MCF 10A (cell line): ENCODE data around the gene PHF13. TPM values are rescaled to one million over a fixed set of nuclear protein-coding genes. Genes with fewer than 3 reads are reported as not detected.

ENCODE experiments used
- BruUV-seq: library from RNA; stranded (reverse); fragments of 400-500 nt; replicated peaks from 2 replicates; lab custom pipeline; 2021; lab: Mats Ljungman, UMichigan
- CTCF ChIA-PET: fragments of 300-600 bp; sonication (Branson Sonifier 250); formaldehyde crosslinking; extraction: SDS; loops from one replicate; lab custom pipeline; 2021; ENCODE audit warnings: antibody characterized with exemption, inconsistent platforms; lab: Yijun Ruan, JAX
- POLR2A ChIA-PET: fragments of 300-600, 350-650 bp; sonication (Branson Sonifier 250); formaldehyde crosslinking; extraction: SDS; loops from one replicate; lab custom pipeline; 2020; ENCODE audit warnings: antibody characterized with exemption, inconsistent platforms; lab: Yijun Ruan, JAX
- DNase-seq: peaks from one replicate; pipeline ENCODE4 v3.0.0-alpha.2; 2018; ENCODE audit not compliant: unreplicated experiment
- H3K27ac Mint-ChIP-seq: one replicate; pipeline ENCODE4 v1.8.0; 2022; ENCODE audit warnings: mild to moderate bottlenecking, low read depth, mixed read lengths; ENCODE audit not compliant: unreplicated experiment
- H3K27me3 Mint-ChIP-seq: one replicate; pipeline ENCODE4 v1.8.0; 2022; ENCODE audit warnings: mixed read lengths; ENCODE audit not compliant: insufficient read depth, unreplicated experiment
- H3K36me3 Mint-ChIP-seq: one replicate; pipeline ENCODE4 v1.8.0; 2022; ENCODE audit warnings: mild to moderate bottlenecking, moderate library complexity, mixed read lengths; ENCODE audit not compliant: insufficient read depth, unreplicated experiment
- H3K4me1 Mint-ChIP-seq: one replicate; pipeline ENCODE4 v1.8.0; 2022; ENCODE audit warnings: mixed read lengths; ENCODE audit not compliant: insufficient read depth, unreplicated experiment
- H3K4me3 Mint-ChIP-seq: one replicate; pipeline ENCODE4 v1.8.0; 2022; ENCODE audit warnings: mild to moderate bottlenecking, moderate library complexity, mixed read lengths; ENCODE audit not compliant: unreplicated experiment
- H3K9me3 Mint-ChIP-seq: one replicate; pipeline ENCODE4 v1.8.0; 2022; ENCODE audit warnings: mixed read lengths; ENCODE audit not compliant: unreplicated experiment
- intact Hi-C: fragments of 100-400 bp; cut with micrococcal nuclease; formaldehyde crosslinking; loops from 2 replicates; pipeline ENCODE4 v1.14.1; 2022
- total RNA-seq: library from RNA; stranded (reverse); gene quantifications from 2 replicates; pipeline ENCODE4 v1.2.3, GENCODE V29; 2022
- TF ChIP-seq, protein P1 (sequence below): fragments of 200-600 bp; IDR thresholded peaks from one replicate; pipeline ENCODE4 v1.8.0; 2022; ENCODE audit warnings: antibody characterized with exemption, mild to moderate bottlenecking; ENCODE audit not compliant: unreplicated experiment

Gene PHF13
- total RNA-seq, 1 experiment from 2014 or later: 10.3 TPM

DNA sequence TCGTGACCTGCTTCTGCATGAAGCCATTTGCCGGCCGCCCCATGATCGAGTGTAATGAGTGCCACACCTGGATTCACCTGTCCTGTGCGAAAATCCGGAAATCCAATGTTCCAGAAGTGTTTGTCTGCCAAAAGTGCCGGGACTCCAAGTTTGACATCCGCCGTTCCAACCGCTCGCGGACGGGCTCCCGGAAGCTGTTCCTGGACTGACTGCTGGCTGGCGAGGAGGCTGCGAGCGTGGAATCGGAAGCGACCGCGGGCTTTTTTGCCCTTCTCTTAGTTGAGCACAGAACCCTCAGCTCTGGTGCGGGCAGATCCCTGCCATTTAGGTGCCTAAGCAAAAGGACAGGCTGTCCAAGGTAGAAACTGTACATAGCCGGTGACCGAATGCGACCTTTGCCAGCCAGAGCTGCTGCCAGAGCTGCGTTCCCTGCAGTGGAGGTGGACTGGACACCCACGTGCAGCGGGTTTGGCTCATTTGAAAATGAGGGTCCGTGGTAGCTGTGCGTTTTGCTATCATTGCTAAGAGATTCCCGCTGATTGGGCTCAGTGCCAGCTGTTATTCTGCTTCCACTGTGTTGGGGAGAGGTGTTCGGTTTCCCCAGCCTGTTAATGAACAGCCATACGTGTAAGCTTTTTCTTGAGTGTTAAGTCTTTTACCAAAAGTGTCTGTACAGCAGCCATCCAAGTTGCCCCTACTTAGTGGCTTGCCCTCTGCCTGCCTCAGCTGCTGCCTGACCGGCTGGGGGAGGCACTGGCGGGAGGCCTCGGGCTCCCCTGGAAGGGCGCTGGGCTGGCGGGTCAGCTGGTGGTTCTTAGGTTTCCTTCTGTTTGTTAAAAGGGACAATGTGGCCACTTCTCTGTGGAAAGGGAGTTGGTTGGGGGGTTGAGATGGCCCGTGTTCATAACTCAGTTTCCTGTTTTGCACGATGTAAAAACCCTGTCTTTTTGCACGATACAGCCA lies 8.2 kb downstream of the PHF13 start:
- TF ChIP-seq, protein P1, sequence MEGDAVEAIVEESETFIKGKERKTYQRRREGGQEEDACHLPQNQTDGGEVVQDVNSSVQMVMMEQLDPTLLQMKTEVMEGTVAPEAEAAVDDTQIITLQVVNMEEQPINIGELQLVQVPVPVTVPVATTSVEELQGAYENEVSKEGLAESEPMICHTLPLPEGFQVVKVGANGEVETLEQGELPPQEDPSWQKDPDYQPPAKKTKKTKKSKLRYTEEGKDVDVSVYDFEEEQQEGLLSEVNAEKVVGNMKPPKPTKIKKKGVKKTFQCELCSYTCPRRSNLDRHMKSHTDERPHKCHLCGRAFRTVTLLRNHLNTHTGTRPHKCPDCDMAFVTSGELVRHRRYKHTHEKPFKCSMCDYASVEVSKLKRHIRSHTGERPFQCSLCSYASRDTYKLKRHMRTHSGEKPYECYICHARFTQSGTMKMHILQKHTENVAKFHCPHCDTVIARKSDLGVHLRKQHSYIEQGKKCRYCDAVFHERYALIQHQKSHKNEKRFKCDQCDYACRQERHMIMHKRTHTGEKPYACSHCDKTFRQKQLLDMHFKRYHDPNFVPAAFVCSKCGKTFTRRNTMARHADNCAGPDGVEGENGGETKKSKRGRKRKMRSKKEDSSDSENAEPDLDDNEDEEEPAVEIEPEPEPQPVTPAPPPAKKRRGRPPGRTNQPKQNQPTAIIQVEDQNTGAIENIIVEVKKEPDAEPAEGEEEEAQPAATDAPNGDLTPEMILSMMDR: no peak
- POLR2A ChIA-PET: interaction anchor here (0.9 to 1.5 kb wide), 2 partner anchors 11 to 34 kb away, joined by 3 to 4 read pairs; no protein-coding TSS in a partner anchor
- TSS peak; percentile 6 for BruUV-seq
- Mint-ChIP-seq H3K27me3 (no peaks in the 10 kb centered on the region), H3K36me3 (peaks cover 51% of the 10 kb centered on the region), H3K4me3 (no peak overlapping the region), H3K4me1 (peaks cover under 1% of the 10 kb centered on the region), H3K27ac (no peak overlapping the region), H3K9me3 (no peaks in the 10 kb centered on the region)
- CTCF ChIA-PET: interaction anchor here (1.3 kb wide), 1 partner anchor 132 kb away, joined by 3 read pairs; no protein-coding TSS in a partner anchor
- no peak for DNase-seq
- intact Hi-C loops: no loop called here

GRCh38 chr1:6622396-6623152 lies 9.0 kb downstream of the PHF13 start:
- Mint-ChIP-seq H3K9me3 (no peaks in the 10 kb centered on the region), H3K36me3 (peaks cover 60% of the 10 kb centered on the region), H3K27ac (no peak overlapping the region), H3K27me3 (no peaks in the 10 kb centered on the region), H3K4me1 (peaks cover 3% of the 10 kb centered on the region), H3K4me3 (no peak overlapping the region)
- BruUV-seq: no TSS peak
- intact Hi-C loops: no loop called here
- ChIA-PET CTCF (interaction anchor here (1.3 kb wide), 1 partner anchor 133 kb away, joined by 3 read pairs; no protein-coding TSS in a partner anchor), POLR2A (interaction anchor here (0.9 to 1.5 kb wide), 2 partner anchors 10 to 35 kb away, joined by 3 to 4 read pairs; no protein-coding TSS in a partner anchor)
- DNase-seq: no peak
- TF ChIP-seq, protein P1: no peak

DNA sequence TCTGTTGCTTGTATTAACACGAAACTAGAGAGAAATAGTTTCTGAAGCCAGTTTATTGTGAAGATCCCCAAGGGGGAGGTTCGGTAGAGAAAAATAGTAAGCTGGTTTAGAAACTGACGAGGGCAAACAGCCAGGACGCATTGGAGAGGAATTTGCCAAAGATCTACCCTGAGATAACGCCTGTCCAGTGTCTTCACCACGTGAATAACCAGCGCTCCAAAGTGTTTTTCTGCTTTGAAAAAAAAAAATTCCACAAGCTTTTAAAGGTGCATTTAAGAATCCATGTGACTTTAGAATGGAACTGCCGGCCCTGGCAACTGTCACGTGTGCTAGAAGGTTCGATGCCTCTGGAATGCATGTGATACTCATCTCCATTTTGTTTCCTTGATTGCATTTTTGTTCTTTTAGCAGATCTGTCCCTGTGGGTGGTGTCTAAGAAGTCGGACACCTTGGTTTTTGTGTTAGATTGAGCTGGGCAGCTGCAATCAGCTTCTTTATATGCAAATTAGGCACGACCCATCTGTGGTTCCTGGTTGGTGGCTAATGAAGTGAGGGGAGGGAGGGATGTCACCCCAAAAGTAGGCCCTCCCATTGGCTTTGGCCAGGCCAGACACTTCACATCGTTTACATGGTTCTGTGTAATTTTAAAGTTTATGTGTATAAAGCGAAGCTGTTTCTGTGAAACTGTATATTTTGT lies 9.9 kb downstream of the PHF13 start:
- CTCF ChIA-PET: interaction anchor here (0.7 to 1.3 kb wide), 3 partner anchors 11 to 140 kb away, joined by 3 to 5 read pairs (median 3); no protein-coding TSS in a partner anchor
- POLR2A ChIA-PET: interaction anchor here (0.9 to 2.6 kb wide), 5 partner anchors 7 to 23 kb away, joined by 3 to 13 read pairs (median 4); partner anchors contain the start of gene KLHL21
- no peak for DNase-seq
- Mint-ChIP-seq H3K36me3 (peaks cover 63% of the 10 kb centered on the region), H3K27me3 (no peaks in the 10 kb centered on the region), H3K9me3 (no peaks in the 10 kb centered on the region), H3K4me3 (no peak overlapping the region), H3K27ac (no peak overlapping the region), H3K4me1 (peaks cover 8% of the 10 kb centered on the region)
- no TSS peak for BruUV-seq
- intact Hi-C loops: no loop called here
- TF ChIP-seq, protein P1: no peak
